ENCODE measurements around the gene TJP2.

The TJP2 gene

GRCh38 chr9:69173891-69174615 is at the start of gene TJP2:
Gene TJP2 (plus strand): TSS chr9:69174277. CDS start chr9:69174373, 96 bp downstream.
- no peak for TF ChIP-seq CTCF (IDR thresholded peaks at IDR 0.05; ENCODE audit: extremely low read depth, insufficient read depth, missing control alignments)
- in situ Hi-C loops (cut with MboI; ENCODE audit: low pct_unique_long_range_greater_than_20kb, low sequenced_read_pairs, unreplicated experiment): no loop called here
- peak; percentile 80 for DNase-seq (ENCODE audit: low spot score)

GRCh38 chr9:69130456-69131441 is 43.3 kb upstream of the TJP2 start:
- TF ChIP-seq CTCF (IDR thresholded peaks at IDR 0.05; ENCODE audit: extremely low read depth, insufficient read depth, missing control alignments): no peak
- DNase-seq (ENCODE audit: low spot score): no peak
- in situ Hi-C loops (cut with MboI; ENCODE audit: low pct_unique_long_range_greater_than_20kb, low sequenced_read_pairs, unreplicated experiment): no loop called here

GRCh38 chr9:69131682-69132081 is 42.4 kb upstream of the TJP2 start:
- no peak for TF ChIP-seq CTCF (IDR thresholded peaks at IDR 0.05; ENCODE audit: extremely low read depth, insufficient read depth, missing control alignments)
- no peak for DNase-seq (ENCODE audit: low spot score)
- in situ Hi-C loops (cut with MboI; ENCODE audit: low pct_unique_long_range_greater_than_20kb, low sequenced_read_pairs, unreplicated experiment): no loop called here

GRCh38 chr9:69132361-69132760 is 41.7 kb upstream of the TJP2 start:
- in situ Hi-C loops (cut with MboI; ENCODE audit: low pct_unique_long_range_greater_than_20kb, low sequenced_read_pairs, unreplicated experiment): no loop called here
- TF ChIP-seq CTCF (IDR thresholded peaks at IDR 0.05; ENCODE audit: extremely low read depth, insufficient read depth, missing control alignments): no peak

GRCh38 chr9:69134412-69134811 is 39.7 kb upstream of the TJP2 start:
- in situ Hi-C loops (cut with MboI; ENCODE audit: low pct_unique_long_range_greater_than_20kb, low sequenced_read_pairs, unreplicated experiment): no loop called here
- no peak for DNase-seq (ENCODE audit: low spot score)
- no peak for TF ChIP-seq CTCF (IDR thresholded peaks at IDR 0.05; ENCODE audit: extremely low read depth, insufficient read depth, missing control alignments)

More at GRCh38 chr9:69132361-69132760, 41.7 kb upstream of the TJP2 start:
- no peak for DNase-seq (ENCODE audit: low spot score)

- DNase-seq (ENCODE audit: low spot score): no peak
- in situ Hi-C loops (cut with MboI; ENCODE audit: low pct_unique_long_range_greater_than_20kb, low sequenced_read_pairs, unreplicated experiment): no loop called here
- no peak for TF ChIP-seq CTCF (IDR thresholded peaks at IDR 0.05; ENCODE audit: extremely low read depth, insufficient read depth, missing control alignments)
Measured at GRCh38 chr9:69136185-69136584, 37.9 kb upstream of the TJP2 start.
